ENCODE measurements around the gene ABCA13.

The ABCA13 gene

GRCh38 chr7:48643431-48644013 lies 472.3 kb downstream of the ABCA13 start:
- DNase-seq, result no peak

GRCh38 chr7:48658138-48658537 lies 486.9 kb downstream of the ABCA13 start:
- DNase-seq, result no peak

- DNase-seq, result no peak
Observed at GRCh38 chr7:48660306-48660870, 489.1 kb downstream of the ABCA13 start.

- DNase-seq, result no peak
Observed at GRCh38 chr7:48664241-48664640, 493.0 kb downstream of the ABCA13 start.

DNA sequence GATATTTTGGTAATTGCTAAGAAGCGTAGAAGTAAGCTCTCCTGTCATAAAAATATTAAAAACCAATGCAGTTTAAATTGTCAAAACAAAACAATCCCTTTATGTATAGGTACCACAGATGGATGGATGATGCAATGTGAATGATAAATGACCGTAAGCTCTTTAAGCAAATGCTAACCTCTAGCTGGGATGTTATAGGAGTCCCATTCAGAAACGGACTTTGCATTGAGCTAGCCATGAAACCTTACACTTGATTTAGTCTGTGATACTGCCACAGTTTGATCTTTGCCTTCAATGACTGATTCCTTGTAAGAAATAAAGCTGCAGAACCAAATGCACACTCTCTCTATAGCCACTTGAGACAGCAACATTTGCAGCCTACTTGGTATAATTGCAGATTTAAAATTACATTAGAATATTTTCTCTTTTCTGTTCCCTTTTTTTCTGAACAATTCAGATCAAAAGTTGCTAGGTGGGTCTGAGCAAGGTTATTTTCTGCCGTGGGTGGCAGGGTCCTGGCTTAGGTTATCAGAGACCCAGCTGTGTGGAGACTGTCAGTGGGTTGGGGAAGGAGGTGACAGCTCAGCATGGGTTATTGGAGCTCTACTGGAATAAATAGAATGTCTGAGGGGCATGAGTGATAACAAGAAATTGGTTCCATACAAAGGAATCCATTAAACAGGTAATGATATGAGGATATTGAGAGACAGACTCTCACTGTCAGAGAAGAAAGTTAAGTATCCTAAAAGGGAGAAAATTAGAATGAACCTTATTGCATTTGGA lies 494.3 kb downstream of the ABCA13 start:
- DNase-seq, result no peak

GRCh38 chr7:48667407-48667806 lies 496.1 kb downstream of the ABCA13 start:
- no peak for DNase-seq

- DNase-seq, result no peak
Observed at GRCh38 chr7:48671656-48672055, 500.4 kb downstream of the ABCA13 start.

DNA sequence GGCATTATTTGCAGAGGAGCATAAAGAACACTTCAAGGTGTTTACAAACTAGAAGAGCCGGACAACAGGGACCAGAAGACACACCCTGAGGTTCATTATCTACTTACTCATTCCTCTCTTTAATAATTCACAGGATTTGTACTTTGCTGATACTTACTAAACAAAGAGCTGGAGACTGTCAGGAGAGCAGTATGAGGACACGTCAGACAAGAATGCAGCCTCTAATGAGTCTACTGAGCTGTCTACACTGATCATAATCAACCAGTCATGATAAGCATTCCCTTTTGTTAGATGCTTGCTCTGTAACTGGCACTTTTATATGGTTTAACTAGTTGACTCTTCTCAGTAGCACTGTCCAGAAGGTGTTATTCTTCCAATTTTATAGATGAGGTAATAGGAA lies 509.7 kb downstream of the ABCA13 start:
- DNase-seq, result no peak

GRCh38 chr7:48691788-48692187 lies 520.5 kb downstream of the ABCA13 start:
- no peak for DNase-seq

All from GOT3 (cell line).